Activated CD4-positive, alpha-beta T cell treated with anti-CD3 and anti-CD28 coated beads, Interleukin-2, amount 50 U/mL, for 24 hours (primary cell): ENCODE data around the gene GOLGA6A.
A peak's percentile ranks its signal among the peaks of the same experiment; 100 is the strongest.
"Not testable (repeated sequence)": the region's sequence is repeated elsewhere in the genome, so short reads cannot be mapped to it uniquely, and the experiment has no call there.

Source experiments
- DNase-seq, 2 donors: peaks; one replicate each; pipeline ENCODE4 v3.0.0-alpha.2; 2020; ENCODE audit warnings: low read depth in 1 of 2, low spot score in 1 of 2

The GOLGA6A gene

GRCh38 chr15:74099963-74100733 is 17.8 kb upstream of the GOLGA6A start:
- DNase-seq: peak; percentile 62 to 75

- not testable (repeated sequence) for DNase-seq
Observed at GRCh38 chr15:74096753-74097474, 14.6 kb upstream of the GOLGA6A start.

- DNase-seq: not testable (repeated sequence)
Observed at GRCh38 chr15:74095610-74096009, 13.3 kb upstream of the GOLGA6A start.

- not testable (repeated sequence) for DNase-seq
Observed at GRCh38 chr15:74094567-74094966, 12.2 kb upstream of the GOLGA6A start.

GRCh38 chr15:74075781-74076180 is 6.6 kb downstream of the GOLGA6A start:
- DNase-seq: not testable (repeated sequence)

- peak in 1 of 2 donors; percentile 10 for DNase-seq
Observed at GRCh38 chr15:74072614-74073337, 9.6 kb downstream of the GOLGA6A start.

- DNase-seq: not testable (repeated sequence)
Observed at GRCh38 chr15:74072132-74072531, 10.2 kb downstream of the GOLGA6A start.

- not testable (repeated sequence) for DNase-seq
Observed at GRCh38 chr15:74071645-74072044, 10.7 kb downstream of the GOLGA6A start.

- DNase-seq: peak; percentile 23 to 32
Observed at GRCh38 chr15:74065684-74066411, 16.5 kb downstream of the GOLGA6A start.

GRCh38 chr15:74064822-74065221 is 17.5 kb downstream of the GOLGA6A start:
- DNase-seq: not testable (repeated sequence)

GRCh38 chr15:74064183-74064582 is 18.2 kb downstream of the GOLGA6A start:
- DNase-seq: not testable (repeated sequence)

- not testable (repeated sequence) for DNase-seq
Observed at GRCh38 chr15:74063425-74064146, 18.8 kb downstream of the GOLGA6A start.

- no peak for DNase-seq
Observed at GRCh38 chr15:74062671-74063070, 19.7 kb downstream of the GOLGA6A start.

- DNase-seq: no peak
Observed at GRCh38 chr15:74062236-74062635, 20.1 kb downstream of the GOLGA6A start.

- DNase-seq: no peak
Observed at GRCh38 chr15:74060251-74060650, 22.1 kb downstream of the GOLGA6A start.

- not testable (repeated sequence) for DNase-seq
Observed at GRCh38 chr15:74059050-74059833, 23.1 kb downstream of the GOLGA6A start.

- not testable (repeated sequence) for DNase-seq
Observed at GRCh38 chr15:74056330-74056729, 26.0 kb downstream of the GOLGA6A start.

- no peak for DNase-seq
Observed at GRCh38 chr15:74055804-74056203, 26.5 kb downstream of the GOLGA6A start.

- peak; percentile 39 to 60 for DNase-seq
Observed at GRCh38 chr15:74053941-74054529, 28.3 kb downstream of the GOLGA6A start.
